HepG2 (cell line): Measurements from ENCODE around the gene HSF4. TPM values are rescaled to one million over a fixed set of nuclear protein-coding genes. Genes with fewer than 3 reads are reported as not detected.
A peak's percentile ranks its signal among the peaks of the same experiment; 100 is the strongest.

Source experiments
- ARNT ChIP-seq: fragments of 450-650 bp; IDR thresholded peaks from 2 replicates; pipeline ENCODE4 v1.6.1; 2017
- HMG20B ChIP-seq: conservative IDR thresholded peaks from 2 replicates; pipeline ENCODE4 v1.6.1; 2016; ENCODE audit warnings: missing genetic modification reagents, missing compliant biosample characterization
- HNF4G ChIP-seq, 2 experiments: sonication (generic) in 1 of 2; formaldehyde crosslinking in 1 of 2; IDR thresholded peaks; 2 replicates each; pipeline versions ENCODE4 v1.4.0 to v1.6.1; 2011 to 2020; ENCODE audit warnings: borderline replicate concordance in 2 of 2, low read depth in 2 of 2, mild to moderate bottlenecking in 2 of 2, low read length in 1 of 2, missing genetic modification reagents in 1 of 2, moderate library complexity in 1 of 2
- KDM5B ChIP-seq: sonication (generic); formaldehyde crosslinking; IDR thresholded peaks from 2 replicates; pipeline ENCODE4 v1.4.0; 2020; ENCODE audit warnings: missing genetic modification reagents, mild to moderate bottlenecking, borderline replicate concordance
- MAX ChIP-seq: IDR thresholded peaks from 2 replicates; pipeline ENCODE4 v1.6.1; 2012; ENCODE audit warnings: inconsistent platforms
- MIXL1 ChIP-seq: IDR thresholded peaks from 2 replicates; pipeline ENCODE4 v1.6.1; 2016
- RXRA ChIP-seq: sonication (generic); formaldehyde crosslinking; IDR thresholded peaks from 2 replicates; pipeline ENCODE4 v1.5.1; 2020; ENCODE audit warnings: missing genetic modification reagents
- YY1 ChIP-seq: IDR thresholded peaks from 2 replicates; pipeline ENCODE4 v1.6.1; 2011; ENCODE audit warnings: low read length, low read depth, moderate library complexity, mild to moderate bottlenecking; ENCODE audit not compliant: insufficient read depth, insufficient replicate concordance
- ZNF530 ChIP-seq: sonication (generic); formaldehyde crosslinking; IDR thresholded peaks from 2 replicates; pipeline ENCODE4 v1.5.0; 2020; ENCODE audit warnings: low read depth, mild to moderate bottlenecking, missing genetic modification reagents
- ZNF562 ChIP-seq: sonication (generic); formaldehyde crosslinking; IDR thresholded peaks from 2 replicates; pipeline ENCODE4 v1.8.0; 2022; ENCODE audit warnings: missing genetic modification reagents, borderline replicate concordance
- polyA plus RNA-seq, 8 experiments: library from polyadenylated mRNA; depleted of rRNA in 3 of 8; stranded (reverse) in 7 of 8; unstranded in 1 of 8; fragments of >200 nt; fragmentation: Illumina TruSeq in 4 of 8; extraction: Trizol in 4 of 8; gene quantifications; 2 replicates each; pipeline versions ENCODE4 v1.2.1 to v1.2.3, GENCODE V29; 2011 to 2016; ENCODE audit warnings: low read depth in 4 of 8, missing spikeins in 1 of 8, mixed read lengths in 1 of 8; ENCODE audit not compliant: insufficient read depth in 1 of 8
- total RNA-seq, 5 experiments: library from RNA; depleted of rRNA; stranded (reverse); fragments of >200 nt; fragmentation: Illumina TruSeq; extraction: Trizol; gene quantifications; 2 replicates each; pipeline ENCODE4 v1.2.3, GENCODE V29; 2016; ENCODE audit warnings: low read depth in 1 of 5
- TF ChIP-seq, protein P1 (sequence below): sonication (generic); formaldehyde crosslinking; IDR thresholded peaks from 2 replicates; pipeline ENCODE4 v1.8.0; 2022; ENCODE audit warnings: mild to moderate bottlenecking, missing genetic modification reagents; ENCODE audit not compliant: insufficient replicate concordance
- TF ChIP-seq, protein P2 (sequence below): IDR thresholded peaks from 2 replicates; pipeline ENCODE4 v1.6.1; 2016; ENCODE audit warnings: low read depth, missing genetic modification reagents, missing compliant biosample characterization
- TF ChIP-seq, protein P3 (sequence below): sonication (generic); formaldehyde crosslinking; IDR thresholded peaks from 2 replicates; pipeline ENCODE4 v1.8.0; 2022; ENCODE audit warnings: missing genetic modification reagents, low read depth, mild to moderate bottlenecking, borderline replicate concordance
- TF ChIP-seq, protein P4 (sequence below): IDR thresholded peaks from 2 replicates; pipeline ENCODE4 v1.6.1; 2016; ENCODE audit warnings: missing compliant biosample characterization, missing genetic modification reagents, borderline replicate concordance
- TF ChIP-seq, protein P5 (sequence below): sonication (generic); formaldehyde crosslinking; IDR thresholded peaks from 2 replicates; pipeline ENCODE4 v1.4.0; 2020; ENCODE audit warnings: missing genetic modification reagents

Gene HSF4
- total and polyA plus RNA-seq, 2 of the 13 experiments (the other 11 are each of a cell fraction or from before 2014, with no cell fraction given), result 3.5 to 16.9 TPM

GRCh38 chr16:67170949-67171649 lies 6.6 kb downstream of the HSF4 start (continued):
- TF ChIP-seq, protein P1, sequence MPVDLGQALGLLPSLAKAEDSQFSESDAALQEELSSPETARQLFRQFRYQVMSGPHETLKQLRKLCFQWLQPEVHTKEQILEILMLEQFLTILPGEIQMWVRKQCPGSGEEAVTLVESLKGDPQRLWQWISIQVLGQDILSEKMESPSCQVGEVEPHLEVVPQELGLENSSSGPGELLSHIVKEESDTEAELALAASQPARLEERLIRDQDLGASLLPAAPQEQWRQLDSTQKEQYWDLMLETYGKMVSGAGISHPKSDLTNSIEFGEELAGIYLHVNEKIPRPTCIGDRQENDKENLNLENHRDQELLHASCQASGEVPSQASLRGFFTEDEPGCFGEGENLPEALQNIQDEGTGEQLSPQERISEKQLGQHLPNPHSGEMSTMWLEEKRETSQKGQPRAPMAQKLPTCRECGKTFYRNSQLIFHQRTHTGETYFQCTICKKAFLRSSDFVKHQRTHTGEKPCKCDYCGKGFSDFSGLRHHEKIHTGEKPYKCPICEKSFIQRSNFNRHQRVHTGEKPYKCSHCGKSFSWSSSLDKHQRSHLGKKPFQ (CRISPR knock-in tag), result no peak
- TF ChIP-seq MAX, result peak; percentile 16; the same call in 1 of the 2 replicates
- TF ChIP-seq ARNT, result no peak
- TF ChIP-seq, protein P2, sequence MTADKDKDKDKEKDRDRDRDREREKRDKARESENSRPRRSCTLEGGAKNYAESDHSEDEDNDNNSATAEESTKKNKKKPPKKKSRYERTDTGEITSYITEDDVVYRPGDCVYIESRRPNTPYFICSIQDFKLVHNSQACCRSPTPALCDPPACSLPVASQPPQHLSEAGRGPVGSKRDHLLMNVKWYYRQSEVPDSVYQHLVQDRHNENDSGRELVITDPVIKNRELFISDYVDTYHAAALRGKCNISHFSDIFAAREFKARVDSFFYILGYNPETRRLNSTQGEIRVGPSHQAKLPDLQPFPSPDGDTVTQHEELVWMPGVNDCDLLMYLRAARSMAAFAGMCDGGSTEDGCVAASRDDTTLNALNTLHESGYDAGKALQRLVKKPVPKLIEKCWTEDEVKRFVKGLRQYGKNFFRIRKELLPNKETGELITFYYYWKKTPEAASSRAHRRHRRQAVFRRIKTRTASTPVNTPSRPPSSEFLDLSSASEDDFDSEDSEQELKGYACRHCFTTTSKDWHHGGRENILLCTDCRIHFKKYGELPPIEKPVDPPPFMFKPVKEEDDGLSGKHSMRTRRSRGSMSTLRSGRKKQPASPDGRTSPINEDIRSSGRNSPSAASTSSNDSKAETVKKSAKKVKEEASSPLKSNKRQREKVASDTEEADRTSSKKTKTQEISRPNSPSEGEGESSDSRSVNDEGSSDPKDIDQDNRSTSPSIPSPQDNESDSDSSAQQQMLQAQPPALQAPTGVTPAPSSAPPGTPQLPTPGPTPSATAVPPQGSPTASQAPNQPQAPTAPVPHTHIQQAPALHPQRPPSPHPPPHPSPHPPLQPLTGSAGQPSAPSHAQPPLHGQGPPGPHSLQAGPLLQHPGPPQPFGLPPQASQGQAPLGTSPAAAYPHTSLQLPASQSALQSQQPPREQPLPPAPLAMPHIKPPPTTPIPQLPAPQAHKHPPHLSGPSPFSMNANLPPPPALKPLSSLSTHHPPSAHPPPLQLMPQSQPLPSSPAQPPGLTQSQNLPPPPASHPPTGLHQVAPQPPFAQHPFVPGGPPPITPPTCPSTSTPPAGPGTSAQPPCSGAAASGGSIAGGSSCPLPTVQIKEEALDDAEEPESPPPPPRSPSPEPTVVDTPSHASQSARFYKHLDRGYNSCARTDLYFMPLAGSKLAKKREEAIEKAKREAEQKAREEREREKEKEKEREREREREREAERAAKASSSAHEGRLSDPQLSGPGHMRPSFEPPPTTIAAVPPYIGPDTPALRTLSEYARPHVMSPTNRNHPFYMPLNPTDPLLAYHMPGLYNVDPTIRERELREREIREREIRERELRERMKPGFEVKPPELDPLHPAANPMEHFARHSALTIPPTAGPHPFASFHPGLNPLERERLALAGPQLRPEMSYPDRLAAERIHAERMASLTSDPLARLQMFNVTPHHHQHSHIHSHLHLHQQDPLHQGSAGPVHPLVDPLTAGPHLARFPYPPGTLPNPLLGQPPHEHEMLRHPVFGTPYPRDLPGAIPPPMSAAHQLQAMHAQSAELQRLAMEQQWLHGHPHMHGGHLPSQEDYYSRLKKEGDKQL, result no peak
- TF ChIP-seq MIXL1, result no peak; the same call in 1 of the 2 replicates
- TF ChIP-seq HMG20B (CRISPR knock-in tag), result no peak
- TF ChIP-seq, protein P3, sequence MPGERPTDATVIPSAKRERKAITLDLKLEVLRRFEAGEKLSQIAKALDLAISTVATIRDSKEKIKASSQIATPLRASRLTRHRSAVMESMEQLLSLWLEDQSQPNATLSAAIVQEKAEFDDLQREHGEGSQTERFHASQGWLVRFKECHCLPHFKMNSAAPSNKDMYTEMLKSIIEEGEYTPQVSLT (CRISPR knock-in tag), result no peak
- TF ChIP-seq ZNF562, result no peak
- TF ChIP-seq YY1, result no peak
- TF ChIP-seq RXRA (CRISPR knock-in tag), result no peak
- TF ChIP-seq, protein P4, sequence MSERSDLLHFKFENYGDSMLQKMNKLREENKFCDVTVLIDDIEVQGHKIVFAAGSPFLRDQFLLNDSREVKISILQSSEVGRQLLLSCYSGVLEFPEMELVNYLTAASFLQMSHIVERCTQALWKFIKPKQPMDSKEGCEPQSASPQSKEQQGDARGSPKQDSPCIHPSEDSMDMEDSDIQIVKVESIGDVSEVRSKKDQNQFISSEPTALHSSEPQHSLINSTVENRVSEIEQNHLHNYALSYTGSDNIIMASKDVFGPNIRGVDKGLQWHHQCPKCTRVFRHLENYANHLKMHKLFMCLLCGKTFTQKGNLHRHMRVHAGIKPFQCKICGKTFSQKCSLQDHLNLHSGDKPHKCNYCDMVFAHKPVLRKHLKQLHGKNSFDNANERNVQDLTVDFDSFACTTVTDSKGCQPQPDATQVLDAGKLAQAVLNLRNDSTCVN (CRISPR knock-in tag), result no peak
- TF ChIP-seq KDM5B (CRISPR knock-in tag), result 0 out of 2 replicates have a peak, but pooled peaks have one; percentile 25
- TF ChIP-seq HNF4G (IDR thresholded peaks at IDR 0.05; ENCODE audit: borderline replicate concordance, low read depth, low read length), result no peak
- 0 out of 2 replicates have a peak, but pooled peaks have one; percentile 14 for TF ChIP-seq HNF4G (CRISPR knock-in tag; IDR thresholded peaks at IDR 0.05; ENCODE audit: borderline replicate concordance, low read depth)
- TF ChIP-seq, protein P5, sequence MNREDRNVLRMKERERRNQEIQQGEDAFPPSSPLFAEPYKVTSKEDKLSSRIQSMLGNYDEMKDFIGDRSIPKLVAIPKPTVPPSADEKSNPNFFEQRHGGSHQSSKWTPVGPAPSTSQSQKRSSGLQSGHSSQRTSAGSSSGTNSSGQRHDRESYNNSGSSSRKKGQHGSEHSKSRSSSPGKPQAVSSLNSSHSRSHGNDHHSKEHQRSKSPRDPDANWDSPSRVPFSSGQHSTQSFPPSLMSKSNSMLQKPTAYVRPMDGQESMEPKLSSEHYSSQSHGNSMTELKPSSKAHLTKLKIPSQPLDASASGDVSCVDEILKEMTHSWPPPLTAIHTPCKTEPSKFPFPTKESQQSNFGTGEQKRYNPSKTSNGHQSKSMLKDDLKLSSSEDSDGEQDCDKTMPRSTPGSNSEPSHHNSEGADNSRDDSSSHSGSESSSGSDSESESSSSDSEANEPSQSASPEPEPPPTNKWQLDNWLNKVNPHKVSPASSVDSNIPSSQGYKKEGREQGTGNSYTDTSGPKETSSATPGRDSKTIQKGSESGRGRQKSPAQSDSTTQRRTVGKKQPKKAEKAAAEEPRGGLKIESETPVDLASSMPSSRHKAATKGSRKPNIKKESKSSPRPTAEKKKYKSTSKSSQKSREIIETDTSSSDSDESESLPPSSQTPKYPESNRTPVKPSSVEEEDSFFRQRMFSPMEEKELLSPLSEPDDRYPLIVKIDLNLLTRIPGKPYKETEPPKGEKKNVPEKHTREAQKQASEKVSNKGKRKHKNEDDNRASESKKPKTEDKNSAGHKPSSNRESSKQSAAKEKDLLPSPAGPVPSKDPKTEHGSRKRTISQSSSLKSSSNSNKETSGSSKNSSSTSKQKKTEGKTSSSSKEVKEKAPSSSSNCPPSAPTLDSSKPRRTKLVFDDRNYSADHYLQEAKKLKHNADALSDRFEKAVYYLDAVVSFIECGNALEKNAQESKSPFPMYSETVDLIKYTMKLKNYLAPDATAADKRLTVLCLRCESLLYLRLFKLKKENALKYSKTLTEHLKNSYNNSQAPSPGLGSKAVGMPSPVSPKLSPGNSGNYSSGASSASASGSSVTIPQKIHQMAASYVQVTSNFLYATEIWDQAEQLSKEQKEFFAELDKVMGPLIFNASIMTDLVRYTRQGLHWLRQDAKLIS (CRISPR knock-in tag), result no peak
- no peak for TF ChIP-seq ZNF530 (CRISPR knock-in tag)
